HepG2 (cell line): ENCODE measurements around the gene UCK2. TPM values are rescaled to one million over a fixed set of nuclear protein-coding genes. Genes with fewer than 3 reads are reported as not detected.

Source experiments
- CTCF ChIP-seq: sonication (generic); formaldehyde crosslinking; IDR thresholded peaks from 2 replicates; pipeline ENCODE4 v1.5.0; 2020; ENCODE audit warnings: mild to moderate bottlenecking, missing genetic modification reagents, moderate library complexity
- GABPA ChIP-seq, 2 experiments: IDR thresholded peaks; 2 replicates each; pipeline ENCODE4 v1.6.1; 2011 to 2016; ENCODE audit warnings: low read depth in 2 of 2, low read length in 1 of 2, missing biosample characterization in 1 of 2, missing genetic modification characterization in 1 of 2
- NFAT5 ChIP-seq: sonication (generic); formaldehyde crosslinking; IDR thresholded peaks from 2 replicates; pipeline ENCODE4 v1.4.0; 2020; ENCODE audit warnings: missing genetic modification reagents
- polyA plus RNA-seq, 8 experiments: library from polyadenylated mRNA; depleted of rRNA in 3 of 8; stranded (reverse) in 7 of 8; unstranded in 1 of 8; fragments of >200 nt; fragmentation: Illumina TruSeq in 4 of 8; extraction: Trizol in 4 of 8; gene quantifications; 2 replicates each; pipeline versions ENCODE4 v1.2.1 to v1.2.3, GENCODE V29; 2011 to 2016; ENCODE audit warnings: low read depth in 4 of 8, missing spikeins in 1 of 8, mixed read lengths in 1 of 8; ENCODE audit not compliant: insufficient read depth in 1 of 8
- total RNA-seq, 5 experiments: library from RNA; depleted of rRNA; stranded (reverse); fragments of >200 nt; fragmentation: Illumina TruSeq; extraction: Trizol; gene quantifications; 2 replicates each; pipeline ENCODE4 v1.2.3, GENCODE V29; 2016; ENCODE audit warnings: low read depth in 1 of 5

Gene UCK2
- total and polyA plus RNA-seq, 2 of the 13 experiments (the other 11 are each of a cell fraction or from before 2014, with no cell fraction given), result 64.3 to 78.0 TPM

- no peak for TF ChIP-seq NFAT5 (CRISPR knock-in tag)
- peak; percentile 9; the same call in 1 of the 2 replicates for TF ChIP-seq CTCF
- TF ChIP-seq GABPA (IDR thresholded peaks at IDR 0.05; ENCODE audit: low read depth, low read length), result no peak
- TF ChIP-seq GABPA (CRISPR knock-in tag; IDR thresholded peaks at IDR 0.05; ENCODE audit: low read depth), result peak; percentile 14; the same call in 1 of the 2 replicates
These were observed 1.4 kb downstream of the UCK2 start (continued) for GRCh38 chr1:165828669-165829329.
